ENCODE results near the gene DNAJB2.
"Not testable (repeated sequence)": the region's sequence is repeated elsewhere in the genome, so short reads cannot be mapped to it uniquely, and the experiment has no call there.

Gene DNAJB2

DNA sequence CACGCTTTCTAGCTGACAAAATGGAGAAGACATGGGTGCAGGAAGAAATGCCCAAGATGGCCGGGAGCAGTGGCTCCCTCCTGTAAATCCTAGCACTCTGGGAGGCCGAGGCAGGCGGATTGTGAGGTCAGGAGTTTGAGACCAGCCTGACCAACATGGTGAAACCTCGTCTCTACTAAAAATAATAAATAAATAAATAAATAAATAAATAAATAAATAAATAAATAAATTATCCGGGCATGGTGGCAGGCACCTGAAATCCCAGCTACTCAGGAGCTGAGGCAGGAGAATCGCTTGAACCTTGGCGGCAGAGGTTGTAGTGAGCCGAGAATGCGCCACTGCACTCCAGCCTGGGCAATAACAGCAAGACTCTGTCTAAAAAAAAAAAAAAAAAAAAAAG is 20.2 kb upstream of the DNAJB2 start:
- DNase-seq (ENCODE audit: low read depth) = not testable (repeated sequence)

DNA sequence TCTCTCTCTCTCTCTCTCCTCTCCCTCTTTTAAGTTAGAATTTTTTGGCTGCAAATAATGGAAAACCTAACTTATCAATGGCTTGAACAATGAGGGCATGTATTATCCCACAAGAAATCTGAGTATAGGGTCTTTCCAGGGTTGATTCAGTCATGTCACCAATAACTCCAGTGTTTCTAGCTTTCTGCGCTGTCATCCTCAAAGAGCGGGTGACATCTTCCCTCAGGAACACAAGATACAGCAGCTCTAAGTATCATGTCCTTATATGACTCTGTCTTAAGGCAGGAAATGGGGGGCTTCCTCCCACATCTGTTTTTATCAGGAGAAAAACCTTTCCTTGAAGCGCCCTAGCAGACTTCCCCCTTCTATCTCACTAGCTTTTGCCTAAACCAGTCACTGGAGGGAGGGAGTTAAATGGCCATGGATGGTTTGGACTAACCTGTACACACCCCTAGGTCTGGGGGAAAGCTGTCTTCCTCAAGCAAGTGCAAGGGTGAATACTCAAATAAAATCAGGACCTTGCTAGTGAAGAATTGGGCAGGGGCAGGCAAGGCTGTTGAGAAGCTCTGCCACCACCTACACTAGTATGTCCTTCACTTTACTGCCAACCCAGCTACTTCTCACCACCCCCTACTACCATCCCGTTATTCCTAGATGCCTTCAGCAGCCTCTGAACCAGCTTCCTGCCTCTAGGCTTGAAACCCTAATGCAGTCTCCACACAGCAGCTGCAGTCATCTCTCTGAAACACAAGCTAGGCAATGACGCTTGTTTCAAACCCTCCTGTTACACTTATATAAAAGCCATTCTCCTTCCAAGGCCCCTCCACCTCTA is 17.9 kb upstream of the DNAJB2 start:
- DNase-seq (ENCODE audit: low read depth) = no peak

DNA sequence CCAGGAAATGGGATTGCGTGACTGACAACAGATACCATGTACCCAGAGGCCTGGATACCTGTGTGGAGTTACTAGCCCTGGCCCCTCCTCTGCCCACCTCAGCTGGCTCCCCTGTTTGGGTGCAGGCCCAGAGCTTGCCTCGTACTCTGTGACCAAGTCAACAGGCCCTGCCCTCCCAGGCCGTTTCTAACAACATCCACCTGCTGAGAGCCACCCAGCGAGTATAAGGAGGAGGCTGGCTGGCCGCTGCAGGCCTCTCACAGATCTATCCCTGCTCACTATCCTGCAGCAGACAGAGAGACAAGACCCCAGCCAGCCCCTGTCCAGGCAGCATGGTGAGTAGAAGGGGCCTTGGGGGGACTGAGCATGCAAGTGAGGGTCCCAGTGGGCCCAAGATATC is 12.9 kb upstream of the DNAJB2 start:
- DNase-seq (ENCODE audit: low read depth) = no peak

DNA sequence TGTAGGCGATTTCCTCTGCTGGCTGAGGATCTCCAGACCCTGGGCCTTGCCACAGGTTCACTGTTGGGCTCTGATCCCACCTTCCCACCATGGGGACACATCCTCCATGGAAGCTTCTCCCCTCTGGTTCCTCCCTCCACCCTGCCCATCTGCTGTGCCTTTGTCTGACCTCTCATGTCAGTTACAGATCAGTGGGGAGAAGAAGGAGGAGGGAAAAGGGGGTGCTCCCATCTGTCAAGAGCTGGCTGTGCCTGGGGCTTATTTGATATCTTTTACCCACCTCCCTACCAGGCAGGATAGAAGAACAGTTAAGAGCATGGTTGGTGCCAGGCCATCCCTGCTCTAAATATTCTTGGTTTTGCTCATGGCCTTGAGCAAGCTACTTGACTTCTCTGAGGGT is 12.3 kb upstream of the DNAJB2 start:
- DNase-seq (ENCODE audit: low read depth) = no peak

GRCh38 chr2:219268294-219268693 is 10.9 kb upstream of the DNAJB2 start:
- DNase-seq (ENCODE audit: low read depth) = no peak

DNA sequence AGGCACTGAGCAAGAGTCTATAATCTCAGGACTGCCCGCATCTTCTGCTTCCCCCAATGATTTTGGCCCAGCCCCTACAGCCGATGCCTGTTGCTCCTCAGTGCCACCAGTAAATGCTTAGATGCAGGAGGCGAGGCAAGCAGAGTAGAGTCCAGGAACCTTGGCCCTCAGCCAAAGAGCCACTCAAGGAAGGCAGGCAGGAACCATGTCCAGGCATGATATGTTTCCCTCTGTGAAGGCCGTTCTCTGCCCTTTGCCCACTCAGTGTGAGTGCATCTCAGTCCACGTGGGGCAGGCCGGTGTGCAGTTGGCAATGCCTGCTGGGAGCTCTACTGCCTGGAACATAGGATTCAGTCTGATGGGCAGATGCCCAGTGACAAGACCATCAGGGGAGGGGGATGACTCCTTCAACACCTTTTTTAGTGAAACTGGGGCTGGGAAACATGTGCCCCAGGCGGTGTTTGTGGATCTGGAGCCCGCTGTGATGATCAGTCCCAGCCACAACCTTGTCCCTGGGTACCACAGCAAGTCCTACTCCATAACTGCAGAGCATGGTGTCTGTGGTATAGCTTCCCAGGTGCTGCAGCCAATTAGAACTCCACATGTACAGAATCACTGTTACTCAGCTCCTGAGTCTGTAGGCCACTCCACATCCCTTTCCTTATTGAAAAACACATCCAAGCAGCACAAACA is 9.7 kb upstream of the DNAJB2 start:
- no peak for DNase-seq (ENCODE audit: low read depth)

- DNase-seq (ENCODE audit: low read depth) = no peak
These were observed 9.2 kb upstream of the DNAJB2 start for GRCh38 chr2:219270055-219270372.

DNA sequence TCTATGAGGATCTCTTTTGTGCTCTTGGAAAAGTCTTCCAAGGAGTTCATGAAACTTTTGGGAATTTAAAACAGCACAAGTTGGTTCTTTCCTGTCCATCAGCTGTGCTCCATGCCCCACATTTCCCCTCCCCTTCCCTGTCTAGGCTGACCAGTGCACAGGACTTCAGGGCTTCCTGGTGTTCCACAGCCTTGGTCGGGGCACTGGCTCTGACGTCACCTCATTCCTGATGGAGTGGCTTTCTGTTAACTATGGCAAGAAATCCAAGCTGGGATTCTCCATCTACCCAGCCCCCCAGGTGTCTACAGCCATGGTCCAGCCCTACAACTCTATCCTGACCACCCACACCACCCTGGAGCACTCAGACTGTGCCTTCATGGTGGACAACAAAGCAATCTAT is 8.1 kb upstream of the DNAJB2 start:
- DNase-seq (ENCODE audit: low read depth) = no peak

GRCh38 chr2:219272356-219272755 is 6.8 kb upstream of the DNAJB2 start:
- no peak for DNase-seq (ENCODE audit: low read depth)

DNA sequence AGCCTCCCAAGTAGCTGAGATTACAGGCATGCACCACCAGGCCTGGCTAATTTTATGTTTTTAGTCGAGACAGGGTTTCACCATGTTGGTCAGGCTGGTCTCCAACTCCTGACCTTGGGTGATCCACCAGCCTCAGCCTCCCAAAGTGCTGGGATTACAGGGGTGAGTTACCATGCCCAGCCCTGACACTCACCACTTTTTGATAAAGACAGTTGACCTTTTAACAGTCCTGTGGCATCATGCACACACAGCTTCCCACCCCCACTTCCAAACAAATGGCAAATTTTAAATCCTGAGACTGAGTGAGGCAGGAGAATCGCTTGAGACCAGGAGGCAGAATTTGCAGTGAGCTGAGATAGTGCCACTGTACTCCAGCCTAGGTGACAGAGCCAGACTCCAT is 6.2 kb upstream of the DNAJB2 start:
- DNase-seq (ENCODE audit: low read depth) = no peak

DNA sequence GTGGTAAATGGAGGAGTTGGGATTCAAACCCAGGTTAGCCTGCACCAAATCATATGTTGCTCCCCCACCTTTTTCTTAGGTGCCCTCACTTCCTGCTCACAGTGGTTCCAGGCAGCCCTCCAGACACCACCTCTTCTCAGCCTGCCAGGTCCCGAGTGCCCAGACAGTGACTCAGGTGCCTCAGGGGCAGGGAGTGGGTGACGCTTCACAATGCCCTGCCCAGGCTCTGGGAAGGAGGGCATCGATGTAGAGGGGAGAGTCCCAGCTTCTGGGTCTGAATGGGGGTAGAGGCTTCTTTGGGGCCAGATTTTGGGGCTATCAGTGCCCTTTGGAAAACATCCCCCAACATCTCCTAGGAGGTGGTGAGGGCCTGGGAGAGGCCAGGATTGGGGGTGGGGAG is 5.2 kb upstream of the DNAJB2 start:
- no peak for DNase-seq (ENCODE audit: low read depth)

DNA sequence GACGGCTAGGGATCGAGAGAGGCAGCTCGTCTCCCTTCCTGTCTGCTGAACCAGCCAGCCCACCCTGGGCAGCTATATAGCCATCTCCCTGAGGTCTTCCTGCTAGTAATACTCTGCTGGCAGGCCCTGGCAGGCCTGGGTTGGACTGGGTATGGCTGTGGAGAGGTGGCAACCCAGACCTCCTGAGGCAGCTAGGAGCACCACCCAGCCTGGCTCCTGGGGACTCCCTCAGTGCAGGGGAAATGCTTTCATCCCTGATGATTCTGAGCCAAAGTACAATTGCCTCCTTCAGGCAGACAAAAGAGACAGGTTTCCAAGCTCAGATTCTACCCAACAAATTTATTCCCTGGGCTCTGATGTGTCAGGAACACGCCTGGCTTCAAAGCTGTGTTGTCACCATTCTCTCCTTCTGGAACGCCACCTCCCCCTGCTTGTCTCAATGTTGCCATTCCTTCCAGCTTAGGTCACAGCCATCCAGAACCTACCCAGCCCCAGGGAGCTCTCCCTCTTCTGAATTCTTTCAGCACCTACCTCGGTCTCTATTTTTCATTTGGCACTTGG is 4.7 kb upstream of the DNAJB2 start:
- DNase-seq (ENCODE audit: low read depth) = no peak

GRCh38 chr2:219277703-219278654 is 1.2 kb upstream of the DNAJB2 start:
- DNase-seq (ENCODE audit: low read depth) = peak; percentile 54

- no peak for DNase-seq (ENCODE audit: low read depth)
These were observed 463 bp upstream of the DNAJB2 start for GRCh38 chr2:219278655-219279150.

GRCh38 chr2:219279916-219280516 is 850 bp downstream of the DNAJB2 start:
- DNase-seq (ENCODE audit: low read depth) = no peak

- DNase-seq (ENCODE audit: low read depth) = no peak
These were observed 1.5 kb downstream of the DNAJB2 start for GRCh38 chr2:219280651-219281050.

GRCh38 chr2:219281588-219281987 is 2.4 kb downstream of the DNAJB2 start:
- DNase-seq (ENCODE audit: low read depth) = no peak

DNA sequence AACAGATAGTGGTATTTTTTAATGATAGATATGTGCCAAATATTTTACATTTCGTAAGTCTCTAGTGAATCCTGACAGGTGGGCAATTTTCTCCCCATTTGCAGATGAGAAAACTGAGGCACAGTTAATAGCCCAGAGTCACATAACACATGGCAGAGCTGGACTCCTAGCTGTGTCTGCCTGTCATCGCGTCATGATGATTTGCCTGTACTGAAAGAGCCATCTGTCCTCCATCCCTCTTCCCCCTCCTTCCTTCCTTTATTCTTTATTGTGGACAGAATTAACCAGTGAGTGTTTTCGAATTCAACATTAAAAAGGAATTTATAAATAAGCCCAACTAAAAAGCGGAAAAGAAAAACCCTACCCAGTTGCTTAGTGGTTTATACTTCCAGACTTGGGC is 3.2 kb downstream of the DNAJB2 start:
- no peak for DNase-seq (ENCODE audit: low read depth)

GRCh38 chr2:219282943-219283581 is 3.9 kb downstream of the DNAJB2 start:
- no peak for DNase-seq (ENCODE audit: low read depth)

GRCh38 chr2:219284501-219285372 is 5.6 kb downstream of the DNAJB2 start:
- DNase-seq (ENCODE audit: low read depth) = no peak

All from stimulated activated CD8-positive, alpha-beta memory T cell treated with anti-CD3 and anti-CD28 coated beads, Interleukin-15, amount 100 ng/mL, for 1 hour (primary cell).